GM13976 (cell line): ENCODE measurements around the gene ZFHX3.

Experiments
- DNase-seq: peaks from one replicate; pipeline ENCODE4 v3.0.0; 2012; ENCODE audit warnings: low spot score
- CTCF ChIP-seq: IDR thresholded peaks from 2 replicates; pipeline ENCODE4 v1.5.1; 2012; ENCODE audit warnings: borderline replicate concordance, mild to moderate bottlenecking; ENCODE audit not compliant: insufficient read depth; ENCODE audit errors: extremely low read depth, missing control alignments, control extremely low read depth
- in situ Hi-C: fragments of 300-500 bp; cut with MboI; formaldehyde crosslinking; loops from one replicate; pipeline ENCODE4 v1.12.0; 2022; ENCODE audit warnings: low sequenced_read_pairs, mixed read lengths, inconsistent platforms; ENCODE audit not compliant: unreplicated experiment

ZFHX3 gene

GRCh38 chr16:72985148-72985941 is 62.6 kb downstream of the ZFHX3 start:
- in situ Hi-C loops: no loop called here
- DNase-seq: no peak
- TF ChIP-seq CTCF: no peak

- in situ Hi-C loops: no loop called here
- no peak for DNase-seq
- no peak for TF ChIP-seq CTCF
These were observed 64.1 kb downstream of the ZFHX3 start for GRCh38 chr16:72983728-72984350.

GRCh38 chr16:72983241-72983640 is 64.7 kb downstream of the ZFHX3 start:
- in situ Hi-C loops: no loop called here
- TF ChIP-seq CTCF: no peak
- DNase-seq: no peak

- TF ChIP-seq CTCF: no peak
- DNase-seq: no peak
- in situ Hi-C loops: no loop called here
These were observed 68.0 kb downstream of the ZFHX3 start for GRCh38 chr16:72979974-72980373.

- in situ Hi-C loops: no loop called here
- DNase-seq: no peak
- no peak for TF ChIP-seq CTCF
These were observed 69.7 kb downstream of the ZFHX3 start for GRCh38 chr16:72978212-72978611.

- no peak for DNase-seq
- TF ChIP-seq CTCF: no peak
- in situ Hi-C loops: no loop called here
These were observed 70.8 kb downstream of the ZFHX3 start for GRCh38 chr16:72977127-72977526.
